Raji (cell line): Measurements from ENCODE around the gene ASPG.

Experiments
- POLR2A ChIP-seq: IDR thresholded peaks from 2 replicates; pipeline ENCODE4 v1.6.1; 2011; ENCODE audit warnings: low read depth, low read length, control low read depth; ENCODE audit not compliant: insufficient read depth

ASPG gene

GRCh38 chr14:104095426-104096310 is 10.2 kb downstream of the ASPG start:
- no peak for TF ChIP-seq POLR2A

- no peak for TF ChIP-seq POLR2A
Measured at GRCh38 chr14:104096318-104096717, 10.8 kb downstream of the ASPG start.

DNA sequence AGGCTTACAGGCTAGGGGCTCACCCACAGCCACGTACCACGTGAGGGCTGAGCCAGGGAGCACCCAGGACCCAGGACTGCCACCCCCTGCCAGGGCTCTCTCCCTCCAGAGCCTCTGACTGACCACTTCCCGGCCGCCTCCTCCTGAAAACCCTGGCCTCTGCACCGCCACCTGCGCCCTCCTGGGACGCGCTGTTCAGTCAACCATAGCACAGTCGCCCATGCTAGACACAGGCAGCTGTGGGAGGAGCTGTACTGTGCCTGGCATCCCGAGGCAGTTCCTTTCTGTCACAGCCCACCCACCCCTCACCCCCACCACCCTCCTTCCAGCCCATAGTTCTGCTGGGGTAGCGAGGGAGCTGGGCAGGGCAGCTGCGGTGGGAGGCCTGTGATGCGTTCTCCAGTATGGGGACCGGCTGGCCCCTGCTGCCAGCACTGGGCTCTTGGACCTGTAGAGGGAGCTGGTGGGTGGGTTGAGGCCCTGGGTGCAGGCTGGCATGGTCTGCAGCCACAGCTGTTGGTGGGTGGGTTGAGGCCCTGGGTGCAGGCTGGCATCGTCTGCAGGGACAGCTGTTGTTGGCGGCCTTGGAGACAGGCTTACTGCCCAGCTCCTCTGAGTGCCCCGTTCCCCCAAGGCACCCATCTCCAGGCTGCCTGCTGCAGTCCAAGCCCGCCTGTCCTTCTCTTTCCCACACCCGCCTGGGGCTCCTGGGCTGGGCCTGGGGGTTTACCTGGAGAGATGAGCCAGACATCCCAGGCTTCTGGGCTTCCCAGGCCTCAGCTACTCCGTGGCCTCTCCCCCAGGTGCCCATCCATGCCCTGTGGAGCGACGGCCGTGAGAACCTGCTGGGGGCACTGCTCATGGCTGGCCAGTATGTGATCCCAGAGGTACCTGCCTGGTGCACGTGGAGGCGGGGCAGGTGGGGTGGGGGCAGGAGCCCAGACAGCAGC is 11.5 kb downstream of the ASPG start:
- no peak for TF ChIP-seq POLR2A

DNA sequence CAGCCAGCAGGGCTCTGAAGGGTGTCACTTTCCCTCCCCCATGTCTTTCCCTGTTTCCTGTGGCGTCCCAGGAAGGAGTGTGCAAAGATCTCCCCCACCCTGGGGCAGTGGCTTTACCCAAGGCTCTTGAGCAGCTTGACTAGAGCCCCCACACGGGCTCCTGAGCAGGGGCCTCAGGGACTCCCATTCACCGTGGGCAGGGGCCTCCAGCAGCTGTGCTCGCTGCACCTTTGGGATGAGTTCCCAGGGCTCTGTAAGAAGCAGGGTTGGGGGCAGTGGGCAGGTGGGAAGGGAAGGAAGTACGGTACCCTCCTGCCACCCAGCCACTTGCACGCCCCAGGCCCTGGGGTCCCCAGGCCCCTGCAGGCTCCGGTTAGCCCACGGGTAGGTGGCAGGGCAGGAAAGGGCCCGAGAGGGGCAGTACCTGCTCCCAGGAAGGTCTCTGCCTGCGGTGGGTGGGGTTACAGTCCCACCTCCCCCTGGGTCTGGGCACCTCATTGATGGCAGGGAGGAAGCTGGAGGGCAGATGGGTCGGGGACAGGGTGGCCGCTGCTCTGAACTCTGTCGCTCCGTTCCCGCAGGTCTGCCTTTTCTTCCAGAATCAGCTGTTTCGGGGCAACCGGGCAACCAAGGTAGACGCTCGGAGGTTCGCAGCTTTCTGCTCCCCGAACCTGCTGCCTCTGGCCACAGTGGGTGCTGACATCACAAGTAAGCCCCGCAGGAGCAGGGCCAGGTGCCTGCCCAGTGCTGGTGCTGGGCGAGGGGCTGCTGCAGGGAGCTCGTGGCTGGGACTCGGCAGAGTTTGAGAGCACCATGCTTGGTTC is 13.0 kb downstream of the ASPG start:
- TF ChIP-seq POLR2A, result no peak

DNA sequence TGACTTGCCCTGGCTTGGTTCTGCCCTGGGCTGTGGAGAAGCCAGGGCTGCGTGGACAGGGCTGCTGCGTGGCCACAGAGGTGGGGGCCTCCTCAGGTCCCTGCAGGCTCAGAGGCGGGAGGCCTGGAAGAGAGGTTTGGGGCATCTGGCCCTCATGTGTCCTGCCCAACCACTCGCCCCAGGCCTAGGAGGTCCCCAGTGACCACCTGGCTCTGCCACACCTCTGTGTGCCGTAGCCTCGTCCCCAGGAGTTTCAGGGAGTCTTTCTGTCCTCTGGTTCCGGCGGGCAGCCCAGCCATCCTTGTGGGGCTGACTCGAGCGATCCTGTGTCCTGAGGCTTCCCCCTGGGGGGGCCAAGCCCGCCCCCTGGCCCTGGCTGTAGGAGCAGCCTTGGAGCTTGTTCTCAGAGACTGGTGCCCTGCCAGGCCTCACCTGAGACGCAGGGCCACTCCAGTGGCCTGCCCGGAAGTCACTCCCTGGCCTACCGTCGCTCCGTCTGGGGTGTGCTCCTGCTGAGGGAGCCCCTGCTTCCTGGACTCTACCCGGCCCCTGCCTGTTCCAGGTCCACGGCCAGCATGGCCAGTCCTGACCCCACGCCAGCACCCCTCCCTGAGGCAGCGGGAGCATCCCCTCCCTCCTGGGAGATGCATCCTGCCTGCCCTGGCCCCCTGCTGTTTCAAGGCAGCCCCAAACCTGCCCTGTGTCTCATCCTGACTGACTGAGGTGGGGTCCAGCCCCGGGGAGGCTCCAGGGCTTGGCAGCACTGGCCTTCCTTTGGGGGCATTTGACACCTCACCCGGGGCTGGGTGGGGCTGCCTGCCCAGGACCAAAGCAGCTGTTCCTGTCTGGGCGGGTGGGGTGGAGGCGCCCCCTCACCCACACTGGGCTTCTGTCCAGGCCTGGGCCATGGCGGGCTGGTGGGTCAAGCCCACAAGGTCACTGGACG is 13.9 kb downstream of the ASPG start:
- no peak for TF ChIP-seq POLR2A

- no peak for TF ChIP-seq POLR2A
Measured at GRCh38 chr14:104100171-104101085, 14.9 kb downstream of the ASPG start.

GRCh38 chr14:104101086-104101621 is 15.7 kb downstream of the ASPG start:
- no peak for TF ChIP-seq POLR2A

DNA sequence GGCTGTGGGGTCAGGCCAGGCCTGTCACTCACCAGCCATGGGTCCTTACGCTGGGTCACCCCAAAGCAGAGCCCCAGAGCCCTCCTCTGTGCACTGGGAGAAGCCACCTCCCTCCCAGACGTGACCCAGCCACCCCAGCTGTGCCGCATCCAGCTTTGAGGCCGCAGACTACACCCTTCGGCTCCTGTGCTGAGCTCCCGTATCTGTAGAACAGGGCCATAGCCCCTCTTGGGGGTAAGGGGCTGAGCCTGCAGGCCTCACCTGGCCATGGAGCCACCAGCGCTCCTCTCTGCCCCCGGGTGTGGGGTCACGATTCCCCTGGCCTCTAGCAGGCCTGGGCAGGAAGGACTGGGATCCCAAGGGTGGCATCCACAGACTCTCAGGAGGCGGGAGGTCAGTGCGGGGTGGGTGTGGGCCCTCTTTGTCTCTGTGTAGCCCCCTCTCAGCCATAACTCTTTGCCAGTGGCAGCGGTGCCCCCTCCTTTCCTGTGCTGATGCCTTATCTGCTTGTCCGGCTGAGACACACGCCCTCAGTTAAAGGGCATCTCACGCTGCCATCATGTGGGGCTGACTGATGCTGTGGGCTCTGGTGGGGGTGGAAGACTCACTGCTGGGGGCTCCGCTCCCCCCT is 16.3 kb downstream of the ASPG start:
- TF ChIP-seq POLR2A, result no peak

GRCh38 chr14:104102282-104102914 is 16.9 kb downstream of the ASPG start:
- TF ChIP-seq POLR2A, result no peak

DNA sequence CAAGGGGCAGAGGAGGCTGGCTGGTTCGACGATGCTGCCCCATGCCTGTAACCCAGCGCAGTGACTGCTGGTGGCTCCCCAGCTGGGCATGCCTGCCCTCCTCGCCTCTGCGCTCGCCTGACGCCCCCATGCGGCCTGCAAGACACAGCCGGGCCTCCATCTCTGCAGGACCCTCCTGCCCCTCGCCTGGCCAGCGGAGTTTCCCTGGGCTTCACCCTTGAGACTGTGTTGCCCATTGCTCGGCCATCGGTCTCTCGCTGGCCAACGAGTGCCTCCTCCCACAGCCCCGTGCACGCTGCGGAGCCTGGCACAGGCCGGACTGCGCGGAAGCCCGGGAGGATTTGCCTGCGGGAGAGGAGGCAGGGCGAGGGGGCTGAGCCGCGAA is 17.6 kb downstream of the ASPG start:
- no peak for TF ChIP-seq POLR2A

DNA sequence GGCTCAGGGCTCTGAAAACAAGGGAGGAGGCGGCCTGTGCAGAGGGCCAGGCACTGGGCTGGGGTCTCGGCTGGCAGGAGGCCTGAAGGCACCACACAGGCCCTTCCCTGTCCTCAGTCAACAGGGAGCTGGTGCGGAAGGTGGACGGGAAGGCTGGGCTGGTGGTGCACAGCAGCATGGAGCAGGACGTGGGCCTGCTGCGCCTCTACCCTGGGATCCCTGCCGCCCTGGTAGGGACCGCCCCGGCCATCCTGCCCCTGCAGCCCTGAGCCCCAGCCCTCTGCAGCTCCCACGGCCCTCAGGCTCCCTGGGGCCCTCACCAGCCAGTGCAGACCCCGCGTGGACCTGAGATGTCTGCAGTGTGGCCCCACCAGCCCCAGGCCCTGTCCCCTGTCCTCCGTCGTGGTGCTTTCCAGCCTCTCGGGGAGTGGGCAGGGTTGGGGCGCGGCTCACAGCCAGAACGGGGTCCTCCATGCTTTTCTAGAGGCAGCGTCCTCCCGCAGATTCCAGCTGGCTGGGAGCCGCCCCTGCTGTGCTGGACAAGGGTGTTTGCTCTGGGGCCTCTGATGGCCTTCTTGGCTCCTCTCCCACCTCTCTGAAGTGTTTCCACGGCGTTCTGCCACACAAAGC is 18.1 kb downstream of the ASPG start:
- no peak for TF ChIP-seq POLR2A
